ENCODE data around the gene FAM24B. TPM values are rescaled to one million over a fixed set of nuclear protein-coding genes. Genes with fewer than 3 reads are reported as not detected.

Gene FAM24B
- total RNA-seq, 2 experiments from 2014 or later, result 11.5 to 12.5 TPM

GRCh38 chr10:122830273-122830964 is 49.0 kb downstream of the FAM24B start:
- DNase-seq, result no peak
- Mint-ChIP-seq H3K9me3 (no peaks in the 10 kb centered on the region), H3K4me1 (no peaks in the 10 kb centered on the region), H3K36me3 (ENCODE audit: low read depth) (peaks cover 21% of the 10 kb centered on the region), H3K27me3 (peaks cover 5% of the 10 kb centered on the region), H3K27ac (no peak overlapping the region), H3K4me3 (no peak overlapping the region)
- POLR2A ChIA-PET, result no interaction called here
- CTCF ChIA-PET, result no interaction called here

DNA sequence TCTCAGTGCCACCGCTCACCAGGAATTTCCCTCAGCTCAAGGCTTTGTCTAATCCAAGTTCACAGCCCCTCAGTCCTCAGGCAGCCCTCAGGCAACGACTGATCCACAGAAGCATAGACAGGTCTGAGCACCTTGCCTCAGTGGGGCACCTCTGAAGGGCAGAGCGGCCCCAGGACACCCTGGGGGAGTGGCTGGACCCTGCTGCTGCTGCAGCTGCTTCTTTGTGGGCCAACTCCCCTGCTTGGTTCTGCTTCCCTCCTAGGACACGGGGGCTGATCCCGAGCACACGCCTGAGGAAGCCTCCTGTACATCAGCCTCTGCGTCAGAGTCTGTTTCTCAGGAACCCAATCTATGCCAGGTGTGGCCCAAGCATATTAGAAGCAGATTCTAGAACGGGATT is 49.9 kb downstream of the FAM24B start:
- ChIA-PET CTCF (no interaction called here), POLR2A (no interaction called here)
- H3K4me1 Mint-ChIP-seq, result no peaks in the 10 kb centered on the region

DNA sequence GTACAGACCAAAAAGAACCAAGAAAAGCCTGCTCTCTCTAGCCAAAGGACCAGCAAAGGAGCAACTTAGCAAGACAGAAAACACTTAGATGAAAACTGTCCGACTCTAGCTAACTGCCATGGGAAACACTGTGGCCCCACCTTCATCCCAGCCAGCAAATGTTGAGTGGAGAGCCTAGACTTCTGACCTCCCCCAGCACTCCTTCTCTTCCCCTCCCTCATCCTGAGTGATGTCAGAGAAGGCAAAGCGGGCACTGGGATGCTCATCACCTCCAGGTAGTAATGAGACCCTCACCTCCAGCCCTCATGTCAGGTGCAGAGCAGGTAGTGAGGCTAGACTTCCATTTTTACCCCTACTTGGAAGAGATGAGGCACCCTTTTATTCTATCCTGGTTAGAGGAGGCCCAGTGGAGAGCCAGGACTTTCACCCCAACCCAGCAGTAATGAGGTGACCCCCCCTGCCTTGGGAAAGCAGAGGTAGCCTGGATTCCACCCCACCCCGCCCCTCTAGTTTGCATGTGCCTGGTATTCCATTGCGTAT is 50.6 kb downstream of the FAM24B start:
- no peaks in the 10 kb centered on the region for H3K4me1 Mint-ChIP-seq
- peaks cover 14% of the 10 kb centered on the region for H3K27me3 Mint-ChIP-seq
- H3K9me3 Mint-ChIP-seq, result no peaks in the 10 kb centered on the region
- no peak overlapping the region for H3K27ac Mint-ChIP-seq
- H3K36me3 Mint-ChIP-seq (ENCODE audit: low read depth), result peaks cover 18% of the 10 kb centered on the region
- no peak for DNase-seq
- CTCF ChIA-PET, result no interaction called here
- no peak overlapping the region for H3K4me3 Mint-ChIP-seq
- POLR2A ChIA-PET, result no interaction called here

More for the DNA sequence above, 49.9 kb downstream of the FAM24B start:
- no peak for DNase-seq
- no peak overlapping the region for H3K4me3 Mint-ChIP-seq
- H3K27me3 Mint-ChIP-seq, result peaks cover 11% of the 10 kb centered on the region
- H3K36me3 Mint-ChIP-seq (ENCODE audit: low read depth), result peaks cover 21% of the 10 kb centered on the region
- H3K9me3 Mint-ChIP-seq, result no peaks in the 10 kb centered on the region
- H3K27ac Mint-ChIP-seq, result no peak overlapping the region

DNA sequence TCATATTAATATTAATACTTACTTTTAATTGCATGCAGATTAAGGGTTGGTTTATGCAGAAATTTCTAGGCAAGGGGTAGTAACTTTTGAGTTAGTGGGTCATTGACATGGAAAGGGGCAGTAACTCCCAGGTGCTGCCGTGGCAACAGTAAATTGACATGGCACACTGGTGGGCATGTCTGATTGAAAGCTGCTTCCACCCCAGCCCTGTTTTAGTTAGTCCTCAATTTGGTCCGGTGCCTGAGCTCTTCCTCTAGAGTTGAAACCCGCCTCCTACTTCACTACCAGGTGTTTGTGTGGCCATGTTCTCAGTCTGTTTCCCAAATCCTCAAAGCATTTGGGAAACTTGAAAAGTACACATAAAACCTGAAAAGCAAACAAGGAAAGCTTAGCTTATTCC is 52.1 kb downstream of the FAM24B start:
- Mint-ChIP-seq H3K27me3 (peaks cover 14% of the 10 kb centered on the region), H3K9me3 (no peaks in the 10 kb centered on the region), H3K27ac (no peak overlapping the region), H3K4me1 (no peaks in the 10 kb centered on the region), H3K36me3 (ENCODE audit: low read depth) (peaks cover 14% of the 10 kb centered on the region), H3K4me3 (no peak overlapping the region)
- POLR2A ChIA-PET, result no interaction called here
- no peak for DNase-seq
- CTCF ChIA-PET, result no interaction called here

DNA sequence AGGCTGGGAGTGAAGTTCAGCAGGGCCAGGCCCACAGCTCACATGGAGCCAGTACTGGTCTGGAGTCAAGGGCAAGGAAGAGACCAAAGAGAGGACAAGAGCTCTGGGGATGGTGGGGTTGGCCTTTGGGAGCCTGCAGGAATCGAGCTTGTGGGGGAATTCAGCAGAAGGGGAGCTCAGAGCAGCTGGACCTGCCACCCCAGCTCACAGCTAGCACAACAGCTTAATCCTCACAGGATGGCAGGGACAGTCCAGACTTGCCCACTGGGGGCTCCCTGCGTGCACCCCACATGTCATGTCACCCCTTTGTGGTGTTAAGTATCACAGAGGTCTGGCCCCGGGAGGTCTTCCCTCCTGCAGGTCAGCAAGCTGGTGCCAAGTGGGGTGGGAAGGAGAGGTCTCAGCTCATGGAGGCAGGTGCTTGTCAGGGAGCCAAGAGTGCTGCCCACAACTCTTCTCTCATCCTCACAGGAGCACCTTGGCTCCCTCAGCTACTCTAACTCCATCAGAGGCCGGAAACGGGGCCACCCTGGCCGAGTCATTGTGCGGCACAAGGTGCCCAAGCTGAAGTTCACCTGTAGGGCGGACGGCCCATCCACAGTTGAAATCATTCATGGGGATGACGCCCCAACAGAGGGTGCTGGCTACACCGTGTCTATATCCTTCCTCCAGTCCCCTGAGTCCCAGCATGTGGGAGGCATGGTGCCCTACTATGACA is 56.2 kb downstream of the FAM24B start:
- H3K4me1 Mint-ChIP-seq, result no peaks in the 10 kb centered on the region
- POLR2A ChIA-PET, result no interaction called here
- H3K27ac Mint-ChIP-seq, result no peak overlapping the region
- no peak overlapping the region for H3K4me3 Mint-ChIP-seq
- H3K36me3 Mint-ChIP-seq (ENCODE audit: low read depth), result no peaks in the 10 kb centered on the region
- CTCF ChIA-PET, result no interaction called here
- H3K9me3 Mint-ChIP-seq, result no peaks in the 10 kb centered on the region
- H3K27me3 Mint-ChIP-seq, result peaks cover 18% of the 10 kb centered on the region
- DNase-seq, result no peak

GRCh38 chr10:122821808-122822207 is 57.6 kb downstream of the FAM24B start:
- H3K9me3 Mint-ChIP-seq, result no peaks in the 10 kb centered on the region
- H3K27me3 Mint-ChIP-seq, result peaks cover 26% of the 10 kb centered on the region
- no peak overlapping the region for H3K27ac Mint-ChIP-seq
- H3K4me1 Mint-ChIP-seq, result no peaks in the 10 kb centered on the region
- POLR2A ChIA-PET, result no interaction called here
- no peaks in the 10 kb centered on the region for H3K36me3 Mint-ChIP-seq (ENCODE audit: low read depth)
- DNase-seq, result no peak
- CTCF ChIA-PET, result no interaction called here
- H3K4me3 Mint-ChIP-seq, result no peak overlapping the region

- Mint-ChIP-seq H3K36me3 (ENCODE audit: low read depth) (no peaks in the 10 kb centered on the region), H3K9me3 (no peaks in the 10 kb centered on the region), H3K4me1 (no peaks in the 10 kb centered on the region), H3K27me3 (peaks cover 17% of the 10 kb centered on the region), H3K4me3 (no peak overlapping the region), H3K27ac (no peak overlapping the region)
- DNase-seq, result no peak
- CTCF ChIA-PET, result no interaction called here
- POLR2A ChIA-PET, result no interaction called here
These were observed 63.9 kb downstream of the FAM24B start for GRCh38 chr10:122815458-122815857.

GRCh38 chr10:122814493-122814892 is 64.9 kb downstream of the FAM24B start:
- DNase-seq, result no peak
- H3K27me3 Mint-ChIP-seq, result peaks cover 17% of the 10 kb centered on the region
- H3K27ac Mint-ChIP-seq, result no peak overlapping the region
- H3K4me3 Mint-ChIP-seq, result no peak overlapping the region
- H3K9me3 Mint-ChIP-seq, result no peaks in the 10 kb centered on the region
- POLR2A ChIA-PET, result no interaction called here
- H3K4me1 Mint-ChIP-seq, result no peaks in the 10 kb centered on the region
- no peaks in the 10 kb centered on the region for H3K36me3 Mint-ChIP-seq (ENCODE audit: low read depth)
- CTCF ChIA-PET, result no interaction called here

GRCh38 chr10:122812751-122813150 is 66.6 kb downstream of the FAM24B start:
- H3K27me3 Mint-ChIP-seq, result peaks cover 6% of the 10 kb centered on the region
- ChIA-PET POLR2A (no interaction called here), CTCF (no interaction called here)
- H3K27ac Mint-ChIP-seq, result no peak overlapping the region
- H3K4me3 Mint-ChIP-seq, result no peak overlapping the region
- no peaks in the 10 kb centered on the region for H3K4me1 Mint-ChIP-seq
- H3K36me3 Mint-ChIP-seq (ENCODE audit: low read depth), result no peaks in the 10 kb centered on the region
- H3K9me3 Mint-ChIP-seq, result no peaks in the 10 kb centered on the region
- no peak for DNase-seq

DNA sequence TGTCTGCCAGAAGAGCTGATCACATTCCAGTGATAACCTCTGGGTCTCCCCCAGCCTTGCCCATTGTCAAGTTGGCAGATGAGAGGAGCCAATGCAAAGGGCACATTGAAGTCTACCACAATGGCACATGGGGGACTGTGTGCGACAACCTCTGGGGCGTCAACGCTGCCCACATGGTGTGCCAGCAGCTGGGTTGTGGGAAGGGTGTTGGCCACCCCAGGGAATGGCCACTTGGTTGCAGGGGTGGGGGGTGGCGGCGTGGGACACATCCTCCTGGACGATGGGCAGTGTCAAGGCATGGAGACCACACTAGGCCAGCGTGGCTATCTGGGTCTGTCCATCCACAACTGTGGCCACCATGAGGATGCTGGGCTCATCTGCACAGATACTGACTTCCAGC is 77.1 kb downstream of the FAM24B start:
- POLR2A ChIA-PET, result no interaction called here
- no peak for DNase-seq
- no peak overlapping the region for H3K4me3 Mint-ChIP-seq
- H3K9me3 Mint-ChIP-seq, result no peaks in the 10 kb centered on the region
- H3K27me3 Mint-ChIP-seq, result no peaks in the 10 kb centered on the region
- CTCF ChIA-PET, result no interaction called here
- no peaks in the 10 kb centered on the region for H3K4me1 Mint-ChIP-seq
- no peak overlapping the region for H3K27ac Mint-ChIP-seq
- no peaks in the 10 kb centered on the region for H3K36me3 Mint-ChIP-seq (ENCODE audit: low read depth)

Other genes starting within 250 kb of the FAM24B start
- not detected for gene C10orf120, start 179.7 kb downstream of the FAM24B start, total RNA-seq
- gene CUZD1, start 33.7 kb downstream of the FAM24B start, total RNA-seq, result 1 to 10 TPM; 1.8 to 2.1 TPM
- gene FAM24A, start 31.0 kb upstream of the FAM24B start, total RNA-seq, result not detected
- 10 to 100 TPM; 12.6 to 15.1 TPM for gene C10orf88, start 74.6 kb upstream of the FAM24B start, total RNA-seq
- gene PSTK, start 100.8 kb upstream of the FAM24B start, total RNA-seq, result 1 to 10 TPM; 2.6 to 3.8 TPM
- gene IKZF5, start 129.2 kb upstream of the FAM24B start, total RNA-seq, result 10 to 100 TPM; 16.6 to 18.5 TPM
- gene ACADSB, start 129.4 kb upstream of the FAM24B start, total RNA-seq, result 10 to 100 TPM; 21.2 to 21.7 TPM

All from activated CD4-positive, alpha-beta memory T cell treated with anti-CD3 and anti-CD28 coated beads, Interleukin-2, amount 10 ng/mL, durations not matched to agents 7 days and 5 days (primary cell).